CD4-positive, CD25-positive, alpha-beta regulatory T cell (primary cell): ENCODE measurements around the gene FYB2. TPM values are rescaled to one million over a fixed set of nuclear protein-coding genes. Genes with fewer than 3 reads are reported as not detected.
"Not testable (repeated sequence)": the region's sequence is repeated elsewhere in the genome, so short reads cannot be mapped to it uniquely, and the experiment has no call there.

Experiments used
- ATAC-seq, 2 donors: fragments of 150-1000 bp; cut with Tn5 transposase; one replicate each; pipeline ENCODE4 v1.10.0; 2021; ENCODE audit warnings: low read depth in 2 of 2, moderate number of reproducible peaks in 2 of 2, moderate library complexity in 1 of 2
- DNase-seq, 3 donors: peaks; one replicate each; pipeline versions ENCODE4 v3.0.0 to v3.0.0-alpha.2; 2012 to 2022; ENCODE audit warnings: mixed read lengths in 1 of 3
- H3K27ac ChIP-seq: one replicate; pipeline ENCODE4 v1.7.0; 2013; ENCODE audit warnings: mild to moderate bottlenecking, low read length; ENCODE audit not compliant: insufficient read depth, poor library complexity, severe bottlenecking
- H3K27me3 ChIP-seq: one replicate; pipeline ENCODE4 v1.7.0; 2013; ENCODE audit warnings: low read length; ENCODE audit not compliant: control insufficient read depth, insufficient read depth
- H3K36me3 ChIP-seq: one replicate; pipeline ENCODE4 v1.7.0; 2013; ENCODE audit warnings: mild to moderate bottlenecking, low read length, moderate library complexity; ENCODE audit not compliant: control insufficient read depth, insufficient read depth
- H3K4me1 ChIP-seq: 2 replicates; pipeline ENCODE4 v1.7.0; 2013; ENCODE audit warnings: mild to moderate bottlenecking, low read length; ENCODE audit not compliant: insufficient read depth, control insufficient read depth, poor library complexity, severe bottlenecking
- H3K4me3 ChIP-seq: one replicate; pipeline ENCODE4 v1.7.0; 2013; ENCODE audit warnings: low read depth, mild to moderate bottlenecking, low read length, moderate library complexity
- H3K9me3 ChIP-seq, 2 experiments: 1 replicate in 1 of 2; 2 replicates in 1 of 2; pipeline ENCODE4 v1.7.0; 2013; ENCODE audit warnings: low read length in 2 of 2, mild to moderate bottlenecking in 1 of 2, moderate library complexity in 1 of 2; ENCODE audit not compliant: control insufficient read depth in 2 of 2
- H3K27ac Mint-ChIP-seq, 3 donors: one replicate each; pipeline ENCODE4 v1.8.0; 2020 to 2022; ENCODE audit warnings: mild to moderate bottlenecking in 3 of 3, mixed read lengths in 3 of 3, moderate library complexity in 2 of 3
- H3K27me3 Mint-ChIP-seq: one replicate; pipeline ENCODE4 v1.8.0; 2022; ENCODE audit warnings: mild to moderate bottlenecking, mixed read lengths
- H3K36me3 Mint-ChIP-seq: one replicate; pipeline ENCODE4 v1.8.0; 2020; ENCODE audit warnings: mixed read lengths
- H3K4me1 Mint-ChIP-seq, 4 donors: one replicate each; pipeline ENCODE4 v1.8.0; 2020 to 2022; ENCODE audit warnings: mixed read lengths in 4 of 4, mild to moderate bottlenecking in 1 of 4
- H3K4me3 Mint-ChIP-seq, 4 donors: one replicate each; pipeline ENCODE4 v1.8.0; 2020 to 2022; ENCODE audit warnings: mild to moderate bottlenecking in 4 of 4, mixed read lengths in 4 of 4, moderate library complexity in 3 of 4
- H3K9me3 Mint-ChIP-seq, 7 donors: one replicate each; pipeline ENCODE4 v1.8.0; 2020 to 2022; ENCODE audit warnings: mixed read lengths in 7 of 7, mild to moderate bottlenecking in 3 of 7, moderate library complexity in 2 of 7
- polyA plus RNA-seq, 4 donors: library from polyadenylated mRNA; unstranded; fragments of 300-500 nt; fragmentation: Illumina TruSeq; gene quantifications; one replicate each; pipeline ENCODE4 v1.2.3, GENCODE V29; 2021
- total RNA-seq: library from RNA; stranded (reverse); gene quantifications from one replicate; pipeline ENCODE4 v1.2.3, GENCODE V29; 2022

Gene FYB2
- total and polyA plus RNA-seq, 5 donors from 2014 or later: not detected

DNA sequence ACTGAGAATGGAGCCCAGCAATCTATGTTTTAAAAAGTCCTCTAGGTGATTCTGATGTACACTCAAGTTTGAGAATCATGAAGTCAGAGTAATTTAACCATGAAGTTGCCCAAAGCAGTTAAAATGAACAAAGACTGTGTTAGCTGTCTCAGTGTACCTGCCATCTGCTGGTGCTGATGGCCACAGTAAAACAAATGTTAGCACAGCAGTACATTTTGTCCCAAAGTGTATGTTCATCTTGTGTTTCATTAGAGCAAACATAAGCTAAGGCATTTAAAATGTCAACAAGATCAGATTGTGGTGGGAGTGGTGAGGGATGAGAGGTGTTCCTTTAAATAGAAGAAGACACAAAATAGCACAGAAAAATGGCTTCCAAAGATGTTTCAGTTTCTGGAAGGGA lies 31.1 kb downstream of the FYB2 start:
- H3K9me3 Mint-ChIP-seq: peaks cover 0 to 2% (median 0%) of the 10 kb centered on the region in 7 donors
- H3K27ac Mint-ChIP-seq: no peak overlapping the region
- Histone ChIP-seq H3K4me3 (no peak overlapping the region), H3K27ac (no peak overlapping the region), H3K36me3 (no peaks in the 10 kb centered on the region), H3K9me3 (no peaks in the 10 kb centered on the region), H3K4me1 (no peaks in the 10 kb centered on the region), H3K27me3 (no peaks in the 10 kb centered on the region)
- peaks cover under 1% of the 10 kb centered on the region for H3K27me3 Mint-ChIP-seq
- DNase-seq (no peak), ATAC-seq (no peak)
- H3K36me3 Mint-ChIP-seq: no peaks in the 10 kb centered on the region
- H3K4me3 Mint-ChIP-seq: no peak overlapping the region
- no peaks in the 10 kb centered on the region for H3K4me1 Mint-ChIP-seq

DNA sequence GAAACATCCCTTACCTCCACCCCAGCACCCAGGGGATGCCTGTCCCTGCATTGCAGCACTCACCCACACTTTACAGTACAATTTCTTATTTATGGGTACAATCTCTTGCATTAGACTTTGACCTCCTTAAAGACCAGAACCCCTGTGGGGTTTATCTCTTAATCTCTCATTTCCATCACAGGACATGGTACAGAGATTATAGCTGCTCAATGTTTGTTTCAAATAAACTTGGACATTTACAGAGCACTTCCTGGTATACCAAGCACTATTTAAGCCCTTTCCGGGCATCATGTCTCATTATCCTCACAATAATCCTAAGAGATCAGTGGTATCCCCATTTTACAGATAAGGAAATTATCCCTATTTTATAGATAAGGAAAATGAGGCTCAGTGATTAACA lies 31.9 kb downstream of the FYB2 start:
- Mint-ChIP-seq H3K27me3 (no peaks in the 10 kb centered on the region), H3K27ac (no peak overlapping the region), H3K4me3 (peak overlapping the region in 1 of 4 donors; percentile 83), H3K9me3 (peaks cover 0 to 2% (median 0%) of the 10 kb centered on the region in 7 donors), H3K4me1 (no peaks in the 10 kb centered on the region), H3K36me3 (no peaks in the 10 kb centered on the region)
- Histone ChIP-seq H3K4me1 (no peaks in the 10 kb centered on the region), H3K36me3 (no peaks in the 10 kb centered on the region), H3K9me3 (no peaks in the 10 kb centered on the region), H3K4me3 (no peak overlapping the region), H3K27me3 (no peaks in the 10 kb centered on the region), H3K27ac (no peak overlapping the region)
- ATAC-seq (no peak), DNase-seq (no peak)

DNA sequence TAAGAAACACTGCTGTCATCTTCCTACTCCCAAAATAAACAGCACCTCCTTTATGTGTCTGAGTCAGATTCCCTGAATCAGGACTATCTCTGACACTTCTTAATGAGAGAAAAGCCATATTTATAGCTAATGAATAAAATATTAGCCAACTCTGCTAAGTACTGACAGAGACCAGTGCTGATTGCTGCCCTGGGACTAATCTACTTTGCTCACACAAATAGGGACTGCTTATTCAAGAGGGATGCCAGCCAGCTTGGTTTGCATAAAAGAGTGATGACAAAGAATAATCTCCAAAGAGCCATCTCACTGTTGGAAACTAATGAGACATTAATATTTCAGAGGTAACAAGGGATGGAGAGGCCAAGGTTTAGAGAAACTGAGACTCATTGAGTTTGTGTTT lies 36.4 kb downstream of the FYB2 start:
- no peaks in the 10 kb centered on the region for H3K4me1 ChIP-seq
- H3K27me3 ChIP-seq: no peaks in the 10 kb centered on the region
- DNase-seq (no peak), ATAC-seq (no peak)
- no peaks in the 10 kb centered on the region for H3K9me3 ChIP-seq
- no peak overlapping the region for H3K27ac ChIP-seq
- H3K4me3 ChIP-seq: no peak overlapping the region
- Mint-ChIP-seq H3K4me3 (no peak overlapping the region), H3K36me3 (no peaks in the 10 kb centered on the region), H3K4me1 (no peaks in the 10 kb centered on the region), H3K27ac (no peak overlapping the region), H3K27me3 (no peaks in the 10 kb centered on the region), H3K9me3 (peaks cover 0 to 5% (median 0%) of the 10 kb centered on the region in 7 donors)
- H3K36me3 ChIP-seq: no peaks in the 10 kb centered on the region

GRCh38 chr1:56780826-56781225 lies 38.4 kb downstream of the FYB2 start:
- no peaks in the 10 kb centered on the region for H3K36me3 Mint-ChIP-seq
- H3K4me1 Mint-ChIP-seq: no peaks in the 10 kb centered on the region
- no peak overlapping the region for H3K4me3 Mint-ChIP-seq
- no peaks in the 10 kb centered on the region for H3K27me3 Mint-ChIP-seq
- DNase-seq (no peak), ATAC-seq (no peak)
- Histone ChIP-seq H3K27ac (no peak overlapping the region), H3K27me3 (no peaks in the 10 kb centered on the region), H3K9me3 (no peaks in the 10 kb centered on the region), H3K36me3 (no peaks in the 10 kb centered on the region), H3K4me1 (no peaks in the 10 kb centered on the region), H3K4me3 (no peak overlapping the region)
- peaks cover 0 to 8% (median 0%) of the 10 kb centered on the region in 7 donors for H3K9me3 Mint-ChIP-seq
- no peak overlapping the region for H3K27ac Mint-ChIP-seq

GRCh38 chr1:56780128-56780750 lies 39.0 kb downstream of the FYB2 start:
- ATAC-seq (no peak), DNase-seq (no peak)
- Histone ChIP-seq H3K27me3 (no peaks in the 10 kb centered on the region), H3K9me3 (no peaks in the 10 kb centered on the region), H3K27ac (no peak overlapping the region), H3K4me1 (no peaks in the 10 kb centered on the region), H3K4me3 (no peak overlapping the region), H3K36me3 (no peaks in the 10 kb centered on the region)
- Mint-ChIP-seq H3K9me3 (peaks cover 0 to 8% (median 0%) of the 10 kb centered on the region in 7 donors), H3K4me3 (no peak overlapping the region), H3K27me3 (no peaks in the 10 kb centered on the region), H3K4me1 (no peaks in the 10 kb centered on the region), H3K36me3 (no peaks in the 10 kb centered on the region), H3K27ac (no peak overlapping the region)

GRCh38 chr1:56777972-56778371 lies 41.2 kb downstream of the FYB2 start:
- H3K4me3 Mint-ChIP-seq: no peak overlapping the region
- H3K27ac Mint-ChIP-seq: no peak overlapping the region
- DNase-seq (no peak), ATAC-seq (no peak)
- no peaks in the 10 kb centered on the region for H3K27me3 Mint-ChIP-seq
- peaks cover 0 to 11% (median 0%) of the 10 kb centered on the region in 7 donors for H3K9me3 Mint-ChIP-seq
- H3K4me3 ChIP-seq: no peak overlapping the region
- H3K4me1 ChIP-seq: no peaks in the 10 kb centered on the region
- peaks cover 0 to 10% (median 6%) of the 10 kb centered on the region in 4 donors for H3K4me1 Mint-ChIP-seq
- H3K27ac ChIP-seq: no peak overlapping the region
- H3K27me3 ChIP-seq: no peaks in the 10 kb centered on the region
- H3K36me3 Mint-ChIP-seq: no peaks in the 10 kb centered on the region
- H3K9me3 ChIP-seq: no peaks in the 10 kb centered on the region
- no peaks in the 10 kb centered on the region for H3K36me3 ChIP-seq

DNA sequence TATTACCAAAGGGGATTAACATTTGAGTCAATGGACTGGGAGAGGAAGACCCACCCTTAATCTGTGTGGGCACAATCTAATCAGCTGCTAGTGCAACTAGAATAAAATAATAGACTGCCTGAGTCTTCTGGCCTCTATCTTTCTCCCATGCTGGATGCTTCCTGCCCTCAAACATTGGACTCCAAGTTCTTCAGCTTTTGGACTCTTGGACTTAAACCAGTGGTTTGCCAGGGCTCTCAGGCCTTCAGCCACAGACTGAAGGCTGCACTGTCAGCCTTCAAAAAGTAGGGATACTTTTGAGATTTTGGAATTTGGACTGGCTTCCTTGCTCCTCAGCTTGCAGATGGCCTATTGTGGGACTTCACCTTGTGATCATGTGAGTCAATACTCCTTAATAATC lies 44.5 kb downstream of the FYB2 start:
- not testable (repeated sequence) for ATAC-seq, H3K4me3 Mint-ChIP-seq

GRCh38 chr1:56774067-56774609 lies 45.1 kb downstream of the FYB2 start:
- H3K36me3 Mint-ChIP-seq: no peaks in the 10 kb centered on the region
- Histone ChIP-seq H3K4me1 (no peaks in the 10 kb centered on the region), H3K36me3 (no peaks in the 10 kb centered on the region), H3K27me3 (no peaks in the 10 kb centered on the region), H3K4me3 (peak overlapping the region; percentile 61), H3K9me3 (no peaks in the 10 kb centered on the region), H3K27ac (no peak overlapping the region)
- H3K27me3 Mint-ChIP-seq: no peaks in the 10 kb centered on the region
- no peak for ATAC-seq
- H3K27ac Mint-ChIP-seq: no peak overlapping the region
- peaks cover 0 to 10% (median 6%) of the 10 kb centered on the region in 4 donors for H3K4me1 Mint-ChIP-seq
- peak in 1 of 3 donors; percentile 32 for DNase-seq
- H3K9me3 Mint-ChIP-seq: peaks cover 0 to 6% (median 0%) of the 10 kb centered on the region in 7 donors
- peak overlapping the region in 3 of 4 donors; percentile 15 to 39 (median 33) for H3K4me3 Mint-ChIP-seq

More for the DNA sequence above, 44.5 kb downstream of the FYB2 start:
- not testable (repeated sequence) for H3K4me1 ChIP-seq, H3K4me3 ChIP-seq, H3K27ac ChIP-seq, H3K27me3 Mint-ChIP-seq, H3K36me3 Mint-ChIP-seq, H3K9me3 ChIP-seq, H3K27me3 ChIP-seq, DNase-seq, H3K9me3 Mint-ChIP-seq, H3K27ac Mint-ChIP-seq, H3K36me3 ChIP-seq
- H3K4me1 Mint-ChIP-seq: peaks cover 0 to 10% (median 6%) of the 10 kb centered on the region in 4 donors
